GM21723 (cell line): ENCODE results near the gene TRPV5.

ENCODE experiments used
- ATAC-seq: cut with Tn5 transposase; IDR thresholded peaks from one replicate; pipeline ENCODE4 v1.9.1; 2021; ENCODE audit warnings: mild to moderate bottlenecking, moderate library complexity; ENCODE audit not compliant: unreplicated experiment

TRPV5 gene

DNA sequence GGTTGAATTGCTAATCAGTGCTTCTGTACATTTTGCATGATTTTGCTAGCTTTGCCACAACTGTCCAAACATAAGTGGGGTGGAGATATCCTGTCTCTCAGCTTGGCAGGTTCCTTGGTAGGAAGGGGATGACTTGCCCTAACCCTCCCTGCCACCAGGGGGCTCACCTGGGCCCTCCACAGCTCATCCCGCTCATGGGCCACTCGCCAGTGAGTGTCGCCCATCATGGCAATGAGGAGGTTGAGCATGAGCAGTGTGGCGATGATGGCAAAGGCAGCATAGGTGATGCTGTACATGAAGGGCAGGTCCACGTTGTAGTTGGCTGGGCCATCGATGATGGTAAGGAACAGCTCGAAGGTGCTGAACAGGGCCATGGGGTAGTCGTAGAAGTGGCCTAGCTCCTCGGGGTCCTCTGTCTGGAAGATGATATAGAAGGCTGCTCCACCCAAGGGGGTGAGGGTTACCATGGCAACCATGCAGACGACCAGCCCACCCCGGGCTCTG is 60.2 kb downstream of the TRPV5 start:
- ATAC-seq: peak; percentile 80

DNA sequence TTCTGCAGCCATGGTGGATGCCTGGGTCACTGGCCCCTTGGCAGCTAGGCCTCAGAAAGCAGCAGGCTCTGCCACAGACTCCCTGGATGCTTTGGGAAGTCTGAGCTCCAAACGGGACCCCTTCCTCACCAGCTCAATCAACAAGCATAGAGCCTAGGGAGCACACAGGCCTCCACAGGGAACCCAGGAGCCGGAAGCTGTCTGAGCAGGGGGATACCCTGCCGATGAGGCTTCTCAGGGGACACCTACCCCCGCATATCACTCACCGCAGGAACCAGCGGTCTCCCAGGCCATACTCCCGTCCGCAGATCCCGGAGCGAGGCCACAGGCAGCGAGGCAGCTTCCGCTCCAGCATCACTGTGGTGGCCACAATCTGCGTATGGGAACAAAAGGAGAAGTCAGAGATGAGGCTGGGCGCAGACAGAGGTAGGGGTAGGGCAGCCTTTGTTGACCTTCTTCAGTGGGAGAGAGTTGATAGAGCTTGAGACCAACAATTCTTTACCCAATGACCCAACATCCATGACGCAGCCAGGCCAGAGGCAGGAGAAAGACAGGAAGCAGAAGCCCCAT is 61.4 kb downstream of the TRPV5 start:
- ATAC-seq: no peak

DNA sequence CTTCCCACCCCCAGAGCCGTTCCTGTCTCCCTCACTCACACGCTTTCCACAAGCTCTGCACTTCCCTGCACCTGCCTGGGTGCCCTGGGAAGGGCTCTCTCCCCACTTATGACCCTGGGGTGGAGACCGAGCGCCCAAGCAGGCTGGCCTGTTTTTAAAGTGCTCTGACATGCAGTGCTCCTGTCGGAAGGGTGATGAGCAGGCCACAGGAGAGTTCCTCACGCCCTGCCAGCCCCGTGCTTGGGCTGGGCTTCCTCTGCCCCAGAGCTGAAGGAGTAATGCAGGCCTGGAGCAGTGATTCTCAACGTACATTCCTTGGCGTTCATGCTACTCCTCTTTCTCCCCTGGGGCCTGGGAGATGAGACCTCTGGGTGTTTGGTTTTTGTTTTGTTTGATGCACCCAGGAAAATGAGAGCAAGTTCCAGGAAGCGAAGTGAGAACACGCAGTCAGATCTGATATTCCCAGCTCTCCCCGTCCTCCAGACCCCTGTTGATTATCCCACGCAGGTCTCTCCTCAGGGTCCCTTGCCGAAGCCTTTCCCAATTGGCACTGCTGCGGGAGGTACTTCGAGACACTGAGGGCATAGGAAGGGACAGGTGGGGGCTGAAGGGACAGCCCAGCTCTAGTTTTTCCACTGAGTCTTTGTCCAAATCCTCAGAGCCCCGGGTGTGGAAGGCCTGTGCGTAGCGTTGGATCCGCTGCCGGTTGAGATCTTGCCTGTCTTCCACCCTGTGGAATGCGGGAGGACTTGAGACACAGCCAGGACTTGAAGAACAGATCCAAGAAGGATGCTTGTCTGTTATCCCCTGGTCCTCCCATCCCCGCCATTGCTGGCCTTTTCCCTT is 62.1 kb downstream of the TRPV5 start:
- no peak for ATAC-seq

DNA sequence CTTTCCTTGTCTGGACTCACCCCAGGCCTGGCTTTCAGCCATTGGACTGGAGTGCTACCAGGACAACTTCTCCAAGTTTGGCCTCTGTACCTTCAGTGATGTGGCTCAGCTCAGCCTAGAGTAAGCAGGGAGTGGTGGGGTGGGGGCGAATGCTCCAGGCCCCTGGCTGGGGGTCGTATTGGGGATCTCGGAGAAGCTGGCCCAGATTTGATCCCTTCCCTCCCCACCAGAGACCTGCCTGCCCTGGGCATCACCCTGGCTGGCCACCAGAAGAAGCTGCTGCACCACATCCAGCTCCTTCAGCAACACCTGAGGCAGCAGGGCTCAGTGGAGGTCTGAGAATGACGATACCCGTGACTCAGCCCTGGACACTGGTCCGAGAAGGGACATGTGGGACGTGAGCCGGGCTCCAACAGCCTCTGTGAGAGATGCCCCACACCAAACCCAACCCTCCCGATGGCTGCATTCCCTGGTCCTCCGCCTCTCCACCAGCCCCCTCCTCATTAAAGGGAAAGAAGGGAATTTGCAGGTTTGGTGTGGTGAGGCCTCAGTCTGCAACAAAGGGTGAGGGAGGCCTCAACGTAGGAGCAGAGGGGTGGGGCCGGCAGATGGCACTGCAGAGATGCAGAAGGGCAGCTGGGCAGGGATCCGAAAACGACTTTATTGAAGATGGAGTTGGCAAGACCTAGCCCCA is 62.8 kb downstream of the TRPV5 start:
- no peak for ATAC-seq

DNA sequence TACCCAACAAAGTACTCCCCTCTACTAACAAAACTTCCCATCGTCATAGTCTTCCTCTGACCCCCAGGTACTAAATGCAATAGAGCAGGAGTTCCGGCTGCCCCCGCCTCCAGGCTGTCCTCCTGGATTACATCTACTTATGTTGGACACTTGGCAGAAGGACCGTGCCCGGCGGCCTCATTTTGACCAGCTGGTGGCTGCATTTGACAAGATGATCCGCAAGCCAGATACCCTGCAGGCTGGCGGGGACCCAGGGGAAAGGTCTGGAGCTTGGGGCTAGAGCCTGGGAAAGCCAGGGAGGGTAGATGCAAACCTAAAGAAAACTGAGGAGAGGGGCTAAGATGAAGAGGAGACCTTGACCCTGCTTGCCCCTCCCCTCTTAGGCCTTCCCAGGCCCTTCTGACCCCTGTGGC is 63.4 kb downstream of the TRPV5 start:
- no peak for ATAC-seq

DNA sequence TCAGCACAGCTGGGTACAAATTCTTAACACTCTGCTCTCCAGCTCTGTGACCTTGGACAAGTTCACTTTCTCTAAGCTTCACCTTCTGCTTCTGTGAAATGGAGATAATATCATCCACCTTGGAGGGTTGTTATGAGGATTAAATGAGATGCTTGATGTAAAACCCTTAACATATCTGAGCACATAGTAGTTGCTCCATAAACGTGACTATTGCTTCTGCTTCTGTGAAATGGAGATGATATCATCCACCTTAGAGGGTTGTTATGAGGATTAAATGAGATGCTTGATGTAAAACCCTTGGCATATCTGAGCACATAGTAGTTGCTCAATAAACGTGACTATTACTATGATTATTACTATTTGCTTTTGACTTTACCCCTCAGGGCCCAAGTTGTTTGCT is 64.1 kb downstream of the TRPV5 start:
- ATAC-seq: no peak

DNA sequence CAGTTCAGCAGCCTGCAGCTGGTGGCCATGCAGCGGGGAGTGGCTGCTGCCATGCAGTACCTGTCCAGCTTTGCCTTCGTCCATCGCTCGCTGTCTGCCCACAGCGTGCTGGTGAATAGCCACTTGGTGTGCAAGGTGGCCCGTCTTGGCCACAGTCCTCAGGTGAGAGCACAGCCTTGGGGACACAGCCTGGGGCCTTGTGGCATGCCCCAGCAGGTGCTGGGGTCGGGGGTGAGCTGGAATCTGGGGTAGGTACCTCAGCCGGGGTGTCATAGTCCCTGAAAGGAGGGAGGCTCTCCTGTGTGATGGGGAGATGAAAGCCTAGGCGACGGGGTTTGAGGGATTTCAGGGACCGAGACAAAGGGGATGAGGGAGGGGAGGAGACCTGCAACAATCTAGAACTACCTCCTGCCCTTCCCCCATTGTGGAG is 64.5 kb downstream of the TRPV5 start:
- no peak for ATAC-seq

DNA sequence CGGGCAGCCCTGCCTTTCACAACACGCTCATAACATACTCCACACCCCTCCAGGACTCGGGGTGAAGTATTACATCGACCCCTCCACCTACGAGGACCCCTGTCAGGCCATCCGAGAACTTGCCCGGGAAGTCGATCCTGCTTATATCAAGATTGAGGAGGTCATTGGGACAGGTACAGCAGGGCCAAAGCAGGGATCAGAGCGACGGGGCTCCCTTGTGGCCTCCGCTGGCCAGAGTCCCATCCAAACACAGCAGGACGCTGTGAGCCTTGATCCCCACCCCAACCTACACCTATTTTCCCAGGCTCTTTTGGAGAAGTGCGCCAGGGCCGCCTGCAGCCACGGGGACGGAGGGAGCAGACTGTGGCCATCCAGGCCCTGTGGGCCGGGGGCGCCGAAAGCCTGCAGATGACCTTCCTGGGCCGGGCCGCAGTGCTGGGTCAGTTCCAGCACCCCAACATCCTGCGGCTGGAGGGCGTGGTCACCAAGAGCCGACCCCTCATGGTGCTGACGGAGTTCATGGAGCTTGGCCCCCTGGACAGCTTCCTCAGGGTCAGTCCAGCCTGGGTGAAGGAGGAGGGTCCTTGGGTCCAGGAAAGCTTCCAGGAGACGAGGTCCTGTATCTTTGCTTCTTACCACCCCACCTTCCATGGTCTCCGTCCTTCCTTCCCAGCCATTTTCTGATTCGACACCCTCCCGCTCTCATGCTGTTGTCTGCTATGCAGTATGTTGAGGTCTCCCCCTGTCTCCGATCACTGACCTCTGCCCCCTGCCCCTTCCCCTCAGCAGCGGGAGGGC is 65.2 kb downstream of the TRPV5 start:
- no peak for ATAC-seq

DNA sequence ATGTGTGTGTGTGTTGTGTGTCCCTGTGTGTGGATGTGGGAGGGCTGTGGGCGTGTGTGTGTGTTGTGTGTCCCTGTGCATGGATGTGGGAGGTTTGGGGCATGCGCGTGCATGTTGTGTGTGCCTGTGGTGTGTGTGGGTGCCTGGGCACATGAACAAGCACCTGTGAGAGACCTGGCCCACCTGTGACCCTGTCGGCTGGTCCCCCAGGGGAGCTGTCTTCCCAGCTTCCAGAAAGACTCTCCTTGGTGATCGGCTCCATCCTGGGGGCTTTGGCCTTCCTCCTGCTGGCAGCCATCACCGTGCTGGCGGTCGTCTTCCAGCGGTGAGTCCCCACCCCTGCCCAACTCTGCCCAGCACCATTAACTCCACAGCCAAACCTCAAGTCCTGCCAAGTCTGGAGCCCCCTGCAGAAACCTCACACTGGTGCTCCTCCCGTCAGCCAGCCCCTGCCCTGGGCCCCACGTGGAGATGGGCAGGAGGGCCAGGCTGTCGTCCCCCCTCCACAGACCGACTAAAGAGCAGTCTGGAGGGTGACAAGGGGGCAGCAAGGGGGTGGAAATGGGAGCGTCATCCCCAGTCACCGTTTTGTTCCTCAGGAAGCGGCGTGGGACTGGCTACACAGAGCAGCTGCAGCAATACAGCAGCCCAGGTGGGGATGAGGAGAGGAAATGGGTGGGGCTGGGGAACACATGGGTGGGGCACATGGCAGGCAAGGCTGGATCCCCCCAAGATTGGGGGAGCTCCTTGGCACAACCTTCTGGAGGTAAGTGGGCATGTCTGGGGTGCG is 66.0 kb downstream of the TRPV5 start:
- no peak for ATAC-seq

DNA sequence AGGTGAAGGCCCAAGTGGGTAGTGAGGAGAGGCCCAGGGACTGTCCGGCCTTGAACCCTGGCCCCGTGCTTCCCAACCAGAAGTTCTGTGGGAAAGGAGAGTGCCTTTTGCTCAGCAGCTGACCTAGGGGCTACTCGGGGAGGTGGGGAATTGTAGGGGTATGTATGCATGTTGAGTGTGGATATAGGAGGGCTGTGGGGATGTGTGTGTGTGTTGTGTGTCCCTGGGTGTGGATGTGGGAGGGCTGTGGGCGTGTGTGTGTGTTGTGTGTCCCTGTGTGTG is 66.5 kb downstream of the TRPV5 start:
- no peak for ATAC-seq

DNA sequence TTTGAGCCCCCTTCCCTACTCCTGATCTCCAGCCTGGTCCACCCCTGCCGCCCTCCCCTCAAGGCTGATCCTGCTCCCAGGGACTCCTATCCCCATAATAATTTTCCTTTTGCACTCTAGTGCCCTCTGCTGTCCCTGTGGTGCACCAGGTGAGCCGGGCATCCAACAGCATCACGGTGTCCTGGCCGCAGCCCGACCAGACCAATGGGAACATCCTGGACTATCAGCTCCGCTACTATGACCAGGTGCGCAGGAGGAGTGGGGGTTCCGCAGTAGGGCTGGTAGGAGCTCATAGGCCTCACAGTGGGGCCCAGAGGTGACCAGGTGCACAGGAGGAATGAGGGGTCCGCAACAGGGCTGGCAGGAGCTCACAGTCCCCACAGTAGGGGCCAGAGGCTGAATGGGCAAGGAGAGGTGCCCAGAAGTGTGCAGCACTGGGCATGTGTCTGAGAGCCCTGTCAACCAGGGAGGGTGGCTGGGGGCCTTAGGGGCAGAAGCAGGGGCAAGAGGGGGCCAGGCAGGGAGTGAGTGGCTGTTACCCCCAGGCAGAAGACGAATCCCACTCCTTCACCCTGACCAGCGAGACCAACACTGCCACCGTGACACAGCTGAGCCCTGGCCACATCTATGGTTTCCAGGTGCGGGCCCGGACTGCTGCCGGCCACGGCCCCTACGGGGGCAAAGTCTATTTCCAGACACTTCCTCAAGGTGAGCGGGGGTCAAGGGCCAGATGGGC is 67.0 kb downstream of the TRPV5 start:
- no peak for ATAC-seq

DNA sequence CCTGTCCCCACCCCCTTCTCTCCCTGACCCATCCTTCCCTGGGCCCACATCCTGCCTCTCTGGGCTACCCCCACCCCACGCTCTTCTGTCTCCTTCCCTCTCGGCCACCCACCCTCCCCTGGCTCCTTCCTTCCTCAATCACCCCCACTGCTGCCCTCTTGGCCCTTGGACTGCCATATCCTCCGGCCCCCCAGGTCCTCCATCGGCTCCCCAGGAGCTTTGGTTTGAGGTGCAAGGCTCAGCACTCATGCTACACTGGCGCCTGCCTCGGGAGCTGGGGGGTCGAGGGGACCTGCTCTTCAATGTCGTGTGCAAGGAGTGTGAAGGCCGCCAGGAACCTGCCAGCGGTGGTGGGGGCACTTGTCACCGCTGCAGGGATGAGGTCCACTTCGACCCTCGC is 67.8 kb downstream of the TRPV5 start:
- no peak for ATAC-seq

DNA sequence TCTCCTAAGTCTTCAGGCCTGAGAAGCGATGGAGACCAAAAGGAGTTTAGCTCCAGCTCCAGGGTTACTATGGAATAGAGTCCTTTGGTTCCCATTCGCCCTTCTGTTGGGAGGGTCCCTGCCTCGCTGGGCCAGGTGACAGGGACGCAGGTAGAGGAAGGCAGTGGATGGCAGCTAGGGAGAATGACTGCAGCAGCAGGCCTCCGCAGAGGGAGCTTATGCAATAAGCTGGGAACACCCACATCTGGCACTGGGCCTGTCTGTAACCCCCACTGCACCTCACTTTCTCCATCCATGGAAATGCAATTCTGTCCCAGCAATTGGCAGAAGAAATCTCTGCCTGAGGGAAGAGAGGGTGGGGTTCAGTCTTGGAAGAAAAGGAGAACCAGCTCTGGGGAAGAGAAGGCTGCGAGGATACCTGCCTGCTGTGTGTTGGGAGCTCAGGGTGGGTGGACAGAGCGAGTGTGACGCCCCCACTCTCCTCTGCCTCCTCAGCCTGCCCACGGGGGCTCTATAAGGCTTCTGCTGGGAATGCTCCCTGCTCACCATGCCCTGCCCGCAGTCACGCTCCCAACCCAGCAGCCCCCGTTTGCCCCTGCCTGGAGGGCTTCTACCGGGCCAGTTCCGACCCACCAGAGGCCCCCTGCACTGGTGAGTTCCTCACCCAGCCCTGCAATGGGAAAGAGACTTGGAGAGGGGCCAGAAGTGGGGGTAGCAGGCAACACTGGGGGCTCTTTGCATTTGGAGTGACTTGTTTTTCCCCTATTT is 68.4 kb downstream of the TRPV5 start:
- ATAC-seq: no peak

DNA sequence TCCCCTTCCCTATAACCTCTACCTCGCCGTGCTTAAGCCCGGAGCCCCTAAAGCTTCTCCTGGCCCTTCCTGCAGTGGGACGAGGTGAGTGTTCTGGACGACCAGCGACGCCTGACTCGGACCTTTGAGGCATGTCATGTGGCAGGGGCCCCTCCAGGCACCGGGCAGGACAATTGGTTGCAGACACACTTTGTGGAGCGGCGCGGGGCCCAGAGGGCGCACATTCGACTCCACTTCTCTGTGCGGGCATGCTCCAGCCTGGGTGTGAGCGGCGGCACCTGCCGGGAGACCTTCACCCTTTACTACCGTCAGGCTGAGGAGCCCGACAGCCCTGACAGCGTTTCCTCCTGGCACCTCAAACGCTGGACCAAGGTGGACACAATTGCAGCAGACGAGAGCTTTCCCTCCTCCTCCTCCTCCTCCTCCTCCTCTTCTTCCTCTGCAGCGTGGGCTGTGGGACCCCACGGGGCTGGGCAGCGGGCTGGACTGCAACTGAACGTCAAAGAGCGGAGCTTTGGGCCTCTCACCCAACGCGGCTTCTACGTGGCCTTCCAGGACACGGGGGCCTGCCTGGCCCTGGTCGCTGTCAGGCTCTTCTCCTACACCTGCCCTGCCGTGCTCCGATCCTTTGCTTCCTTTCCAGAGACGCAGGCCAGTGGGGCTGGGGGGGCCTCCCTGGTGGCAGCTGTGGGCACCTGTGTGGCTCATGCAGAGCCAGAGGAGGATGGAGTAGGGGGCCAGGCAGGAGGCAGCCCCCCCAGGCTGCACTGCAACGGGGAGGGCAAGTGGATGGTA is 69.5 kb downstream of the TRPV5 start:
- no peak for ATAC-seq

DNA sequence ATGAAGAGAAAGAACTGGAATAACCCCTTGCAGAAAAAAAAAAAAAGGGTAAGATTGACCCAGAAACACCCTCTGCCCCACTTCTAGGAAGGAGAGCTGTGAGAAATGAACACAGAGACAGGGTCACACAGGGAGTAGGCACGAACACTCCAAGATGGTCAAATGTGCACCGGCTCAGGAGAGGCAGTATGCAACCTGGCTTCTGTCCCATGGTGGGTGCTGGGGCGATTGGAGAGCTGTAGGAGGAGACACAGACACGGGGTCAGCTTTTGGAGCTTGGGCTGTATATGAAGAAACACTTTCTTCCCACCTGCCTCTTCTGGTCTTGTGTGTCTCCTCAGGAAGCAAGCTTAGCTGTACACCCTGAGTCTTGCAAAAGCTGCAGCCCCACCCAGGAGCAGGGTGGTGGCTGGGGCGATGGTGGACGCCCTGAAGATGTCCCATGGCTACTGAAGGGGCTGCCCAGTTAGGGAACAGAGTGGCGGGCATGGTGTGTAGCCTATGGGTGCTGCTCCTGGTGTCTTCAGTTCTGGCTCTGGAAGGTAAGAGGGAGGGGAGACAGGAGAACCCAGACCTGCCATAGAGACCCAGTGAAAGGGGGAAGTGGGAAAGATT is 70.7 kb downstream of the TRPV5 start:
- ATAC-seq: no peak

DNA sequence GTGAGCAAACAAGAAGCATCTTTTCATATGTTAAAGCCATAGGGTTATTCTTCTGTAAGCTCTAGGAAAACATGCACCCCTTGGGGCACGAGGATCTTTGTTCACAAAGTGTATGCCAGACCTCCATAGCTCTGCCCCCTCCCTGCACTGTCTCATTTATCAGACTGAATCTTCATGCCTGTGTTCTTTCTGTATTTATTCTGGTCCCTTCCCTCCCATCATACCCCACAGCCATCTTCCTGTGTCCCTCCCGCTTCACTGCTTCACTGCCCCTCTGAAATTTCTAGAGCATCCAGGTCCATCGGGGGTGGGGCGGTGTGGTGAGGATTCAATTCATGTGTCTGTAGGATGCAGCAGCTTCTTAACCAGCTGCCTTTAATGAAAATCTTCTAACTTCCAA is 71.2 kb downstream of the TRPV5 start:
- ATAC-seq: no peak

DNA sequence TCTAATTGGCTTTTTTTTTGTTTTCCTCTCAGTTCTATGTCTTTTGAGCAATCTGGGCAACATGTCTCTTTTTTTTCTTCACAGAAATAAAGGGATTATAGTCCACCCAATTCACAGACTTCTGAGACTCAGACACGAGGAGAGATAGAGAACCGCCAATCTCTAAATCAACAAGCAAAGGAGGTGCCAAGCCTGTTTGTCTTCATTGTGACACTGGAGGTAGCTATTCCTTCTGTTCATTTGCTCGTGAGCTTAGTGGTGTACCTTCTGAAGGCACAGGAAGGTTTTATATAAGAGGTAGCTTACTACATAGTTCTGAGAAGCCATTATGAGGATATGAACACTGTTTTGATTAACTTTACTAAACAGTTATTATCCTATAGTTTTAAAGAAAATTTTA is 72.6 kb downstream of the TRPV5 start:
- ATAC-seq: no peak

DNA sequence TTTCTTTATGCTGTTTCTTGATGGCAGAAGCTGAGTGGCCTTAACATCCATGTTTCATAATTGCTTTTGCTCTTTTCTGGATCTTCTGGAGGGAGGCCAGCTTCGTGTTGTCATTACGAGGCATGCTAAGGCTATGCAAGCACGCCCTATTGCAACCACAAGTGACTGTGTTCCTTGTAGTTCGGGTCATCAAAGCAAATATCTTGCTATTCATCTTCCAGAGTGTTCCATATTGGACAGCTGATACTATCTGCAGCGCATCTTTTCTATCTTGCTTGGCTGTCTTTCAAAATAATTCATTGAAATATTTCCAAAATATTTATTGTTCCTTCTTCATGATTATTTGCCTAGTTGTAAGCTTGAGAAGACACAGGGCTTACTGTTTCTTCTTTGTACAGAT is 73.7 kb downstream of the TRPV5 start:
- ATAC-seq: no peak
